GM10248 (cell line): ENCODE data around the gene PADI4.

Source experiments
- CTCF ChIA-PET: fragments of 300-600 bp; sonication (Branson Sonifier 250); formaldehyde crosslinking; extraction: SDS; loops from one replicate; lab custom pipeline; 2021; ENCODE audit warnings: antibody characterized with exemption; lab: Yijun Ruan, JAX
- POLR2A ChIA-PET: fragments of 350-650 bp; sonication (Branson Sonifier 250); formaldehyde crosslinking; extraction: SDS; loops from one replicate; lab custom pipeline; 2020; ENCODE audit warnings: antibody characterized with exemption; lab: Yijun Ruan, JAX
- DNase-seq: peaks from one replicate; pipeline ENCODE4 v3.0.0; 2012; ENCODE audit errors: extremely low spot score
- CTCF ChIP-seq: IDR thresholded peaks from 2 replicates; pipeline ENCODE4 v1.5.1; 2012; ENCODE audit warnings: mild to moderate bottlenecking, low read depth; ENCODE audit errors: extremely low read depth, missing control alignments, control extremely low read depth

The PADI4 gene

DNA sequence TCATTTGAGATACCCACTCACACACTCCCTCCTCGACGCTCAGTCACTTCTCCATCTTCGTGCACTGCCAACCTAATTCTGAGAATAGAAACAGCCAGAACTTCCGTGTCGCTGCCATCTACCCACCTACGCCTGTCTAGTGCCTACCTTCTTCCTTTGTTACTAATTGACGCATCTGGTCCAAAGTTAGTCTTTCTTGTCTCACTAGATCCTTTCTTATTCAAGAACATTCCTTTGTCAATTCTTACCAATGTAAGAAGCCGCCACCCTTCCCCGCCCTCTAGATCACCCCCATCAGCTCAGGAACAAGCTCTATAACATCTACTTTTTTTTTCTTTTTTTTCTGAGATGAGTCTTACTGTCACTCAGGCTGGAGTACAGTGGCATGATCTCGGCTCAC lies 67.7 kb downstream of the PADI4 start:
- CTCF ChIA-PET = no interaction called here
- POLR2A ChIA-PET = interaction anchor here (0.5 kb wide), 1 partner anchor 101 kb away, joined by 3 read pairs; no protein-coding TSS in a partner anchor
- DNase-seq = no peak
- TF ChIP-seq CTCF = no peak

DNA sequence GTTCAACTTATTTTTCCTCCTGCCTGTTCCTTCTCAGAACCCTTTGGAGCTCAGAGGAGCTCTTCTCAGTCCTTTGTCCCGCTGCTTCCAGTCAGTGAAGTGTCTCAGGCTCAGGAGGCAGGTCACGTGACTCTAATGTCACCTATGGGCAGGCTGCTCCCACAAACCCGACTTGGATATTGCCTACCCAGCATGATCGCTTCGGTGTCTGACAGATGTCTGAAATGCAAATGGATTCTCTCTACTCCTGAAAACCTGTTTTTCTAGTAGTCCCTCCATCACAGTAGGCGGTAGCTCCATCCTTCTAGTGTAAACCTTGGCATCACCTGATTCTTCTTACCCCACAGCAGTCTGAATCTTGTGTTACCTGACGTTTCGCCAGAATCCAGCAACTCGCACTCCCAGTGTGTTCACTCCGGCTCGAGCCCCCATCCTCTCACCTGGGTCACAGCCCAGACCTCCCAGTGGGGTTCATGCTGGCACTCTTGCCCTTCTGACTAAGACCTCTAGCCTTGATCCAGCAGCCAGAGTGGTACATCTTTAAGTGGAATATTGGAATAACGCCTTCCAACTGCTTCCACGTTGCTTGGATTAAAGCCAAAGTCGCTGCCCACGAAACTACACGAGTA lies 69.4 kb downstream of the PADI4 start:
- POLR2A ChIA-PET = no interaction called here
- CTCF ChIA-PET = no interaction called here
- no peak for TF ChIP-seq CTCF
- DNase-seq = no peak

- TF ChIP-seq CTCF = no peak
- CTCF ChIA-PET = no interaction called here
- no peak for DNase-seq
- POLR2A ChIA-PET = no interaction called here
Observed at GRCh38 chr1:17381161-17381560, 73.2 kb downstream of the PADI4 start.

DNA sequence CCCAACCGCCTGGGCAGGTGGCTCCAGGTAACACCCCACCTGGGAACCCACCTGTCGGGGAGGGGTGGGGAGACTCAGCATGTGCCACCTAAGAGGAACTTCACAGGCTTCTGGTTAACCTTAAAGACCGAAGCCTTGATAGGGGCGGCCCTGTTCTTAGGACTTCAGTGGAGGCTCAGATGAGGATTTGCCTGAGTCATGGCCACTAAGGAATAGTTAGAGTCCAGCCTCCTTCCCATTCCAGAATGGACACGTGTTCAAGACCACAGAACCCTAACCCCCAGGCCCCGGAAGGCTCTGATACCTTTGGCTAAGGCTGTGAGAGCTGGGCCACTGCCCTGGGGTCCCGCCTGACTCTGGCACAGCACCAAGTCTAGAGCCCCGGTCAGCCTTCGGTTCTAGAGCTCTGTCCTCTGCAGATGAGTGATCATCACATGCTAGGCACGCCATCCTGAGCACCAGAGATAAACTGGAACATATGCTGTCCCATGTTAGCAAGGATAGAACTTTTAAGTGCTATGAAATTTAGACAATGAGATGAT lies 84.3 kb downstream of the PADI4 start:
- POLR2A ChIA-PET = no interaction called here
- CTCF ChIA-PET = no interaction called here

DNA sequence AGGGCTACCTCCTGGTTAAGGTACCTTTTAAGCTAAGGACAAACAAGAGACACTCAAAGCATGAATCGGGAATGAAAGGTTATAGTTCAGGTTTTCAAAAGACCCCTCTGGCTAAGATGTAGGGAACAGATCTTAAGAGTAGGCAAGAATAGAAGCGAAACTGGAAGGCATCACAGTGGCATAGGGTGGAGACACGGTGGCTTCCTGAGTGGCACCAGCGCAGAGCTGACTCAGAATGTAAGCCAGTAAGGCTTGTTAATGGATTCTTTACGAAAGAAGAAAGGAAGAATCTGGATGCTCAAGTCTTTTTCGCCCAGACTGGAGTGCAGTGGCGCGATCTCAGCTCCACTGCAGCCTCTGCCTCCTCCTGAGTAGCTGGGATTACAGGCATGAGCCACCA lies 85.2 kb downstream of the PADI4 start:
- no peak for TF ChIP-seq CTCF
- no peak for DNase-seq
- ChIA-PET POLR2A (no interaction called here), CTCF (interaction anchor here (2.2 kb wide), 1 partner anchor 13 kb away, joined by 9 read pairs; no protein-coding TSS in a partner anchor)

More for the DNA sequence above, 84.3 kb downstream of the PADI4 start:
- no peak for DNase-seq
- no peak for TF ChIP-seq CTCF

- no peak for TF ChIP-seq CTCF
- DNase-seq = no peak
- ChIA-PET CTCF (interaction anchor here (0.9 to 2.8 kb wide), 2 partner anchors 8 to 161 kb away, joined by 3 to 10 read pairs; no protein-coding TSS in a partner anchor), POLR2A (no interaction called here)
Observed at GRCh38 chr1:17397910-17398695, 90.1 kb downstream of the PADI4 start.
